ENCODE results near the gene EPHB4. TPM values are rescaled to one million over a fixed set of nuclear protein-coding genes. Genes with fewer than 3 reads are reported as not detected.

The EPHB4 gene
- total RNA-seq, 2 donors from 2014 or later = 106 to 117 TPM

GRCh38 chr7:100819586-100819985 lies 7.7 kb downstream of the EPHB4 start:
- Mint-ChIP-seq H3K4me3 (no peak overlapping the region), H3K4me1 (peaks cover under 1% of the 10 kb centered on the region), H3K27ac (peak overlapping the region; percentile 49), H3K9me3 (no peaks in the 10 kb centered on the region), H3K27me3 (ENCODE audit: insufficient read depth) (no peaks in the 10 kb centered on the region), H3K36me3 (ENCODE audit: low read depth) (peaks cover 80% of the 10 kb centered on the region)
- Histone ChIP-seq H3K4me1 (ENCODE audit: control insufficient read depth, insufficient read depth, low read length) (no peaks in the 10 kb centered on the region), H3K9ac (ENCODE audit: extremely low read depth, low read length, poor library complexity, severe bottlenecking) (no peak overlapping the region), H3K9me3 (ENCODE audit: control insufficient read depth, low read length) (no peaks in the 10 kb centered on the region), H3K27ac (ENCODE audit: low read depth, low read length) (no peak overlapping the region), H3K27me3 (ENCODE audit: control insufficient read depth, insufficient read depth, low read length, poor library complexity, severe bottlenecking) (no peaks in the 10 kb centered on the region), H3K4me3 (ENCODE audit: low read length) (no peak overlapping the region), H3K36me3 (ENCODE audit: control insufficient read depth, insufficient read depth, low read length) (peaks cover 84% of the 10 kb centered on the region)
- 94 to 98% methylated on average over 9 to 23 of the region's 23 CpGs for WGBS, 2 experiments (ENCODE audit: insufficient coverage in 1 of 2, insufficient read length in 1 of 2)
- no peak for TF ChIP-seq CTCF (conservative IDR thresholded peaks at IDR 0.05)
- DNase-seq = no peak

GRCh38 chr7:100818825-100819224 lies 8.5 kb downstream of the EPHB4 start:
- H3K4me3 Mint-ChIP-seq = no peak overlapping the region
- Histone ChIP-seq H3K9me3 (ENCODE audit: control insufficient read depth, low read length) (no peaks in the 10 kb centered on the region), H3K27me3 (ENCODE audit: control insufficient read depth, insufficient read depth, low read length, poor library complexity, severe bottlenecking) (no peaks in the 10 kb centered on the region), H3K9ac (ENCODE audit: extremely low read depth, low read length, poor library complexity, severe bottlenecking) (no peak overlapping the region), H3K4me3 (ENCODE audit: low read length) (no peak overlapping the region), H3K4me1 (ENCODE audit: control insufficient read depth, insufficient read depth, low read length) (no peaks in the 10 kb centered on the region), H3K27ac (ENCODE audit: low read depth, low read length) (no peak overlapping the region), H3K36me3 (ENCODE audit: control insufficient read depth, insufficient read depth, low read length) (peaks cover 86% of the 10 kb centered on the region)
- no peaks in the 10 kb centered on the region for H3K9me3 Mint-ChIP-seq
- peaks cover 82% of the 10 kb centered on the region for H3K36me3 Mint-ChIP-seq (ENCODE audit: low read depth)
- 94 to 97% methylated on average over 5 to 6 of the region's 6 CpGs for WGBS, 2 experiments (ENCODE audit: insufficient coverage in 1 of 2, insufficient read length in 1 of 2)
- H3K27ac Mint-ChIP-seq = no peak overlapping the region
- H3K4me1 Mint-ChIP-seq = no peaks in the 10 kb centered on the region
- H3K27me3 Mint-ChIP-seq (ENCODE audit: insufficient read depth) = no peaks in the 10 kb centered on the region
- no peak for TF ChIP-seq CTCF (conservative IDR thresholded peaks at IDR 0.05)
- no peak for DNase-seq

- Histone ChIP-seq H3K36me3 (ENCODE audit: control insufficient read depth, insufficient read depth, low read length) (peaks cover 87% of the 10 kb centered on the region), H3K27me3 (ENCODE audit: control insufficient read depth, insufficient read depth, low read length, poor library complexity, severe bottlenecking) (no peaks in the 10 kb centered on the region), H3K9me3 (ENCODE audit: control insufficient read depth, low read length) (no peaks in the 10 kb centered on the region), H3K4me3 (ENCODE audit: low read length) (no peak overlapping the region), H3K9ac (ENCODE audit: extremely low read depth, low read length, poor library complexity, severe bottlenecking) (no peak overlapping the region), H3K4me1 (ENCODE audit: control insufficient read depth, insufficient read depth, low read length) (no peaks in the 10 kb centered on the region), H3K27ac (ENCODE audit: low read depth, low read length) (no peak overlapping the region)
- Mint-ChIP-seq H3K27ac (no peak overlapping the region), H3K36me3 (ENCODE audit: low read depth) (peaks cover 82% of the 10 kb centered on the region), H3K4me1 (no peaks in the 10 kb centered on the region), H3K27me3 (ENCODE audit: insufficient read depth) (no peaks in the 10 kb centered on the region), H3K9me3 (no peaks in the 10 kb centered on the region), H3K4me3 (no peak overlapping the region)
- 90% methylated on average over 8 to 9 of the region's 9 CpGs for WGBS, 2 experiments (ENCODE audit: insufficient coverage in 1 of 2, insufficient read length in 1 of 2)
- TF ChIP-seq CTCF (conservative IDR thresholded peaks at IDR 0.05) = no peak
- DNase-seq = no peak
Measured at GRCh38 chr7:100818366-100818765, 9.0 kb downstream of the EPHB4 start.
